ENCODE measurements around the gene RAPGEF4.
"Not testable (repeated sequence)": the region's sequence is repeated elsewhere in the genome, so short reads cannot be mapped to it uniquely, and the experiment has no call there.

RAPGEF4 gene

GRCh38 chr2:173064151-173064805 is 328.6 kb downstream of the RAPGEF4 start:
- peak; percentile 80 for DNase-seq (ENCODE audit: low read depth)

GRCh38 chr2:173066887-173067676 is 331.4 kb downstream of the RAPGEF4 start:
- no peak for DNase-seq (ENCODE audit: low read depth)

GRCh38 chr2:173075056-173075780 is 339.6 kb downstream of the RAPGEF4 start:
- no peak for DNase-seq (ENCODE audit: low read depth)

GRCh38 chr2:173075781-173076580 is 340.3 kb downstream of the RAPGEF4 start, which contains the start of gene MAP3K20:
TSS of gene MAP3K20 (plus strand) at chr2:173075846. CDS start at chr2:173091032, 15,186 bp downstream.
- peak; percentile 80 for DNase-seq (ENCODE audit: low read depth)

GRCh38 chr2:173076581-173077345 is 341.1 kb downstream of the RAPGEF4 start:
- DNase-seq (ENCODE audit: low read depth) = peak; percentile 56

- peak; percentile 71 for DNase-seq (ENCODE audit: low read depth)
Measured at GRCh38 chr2:173077506-173078177, 342.0 kb downstream of the RAPGEF4 start.

GRCh38 chr2:173079141-173079540 is 343.5 kb downstream of the RAPGEF4 start:
- peak; percentile 52 for DNase-seq (ENCODE audit: low read depth)

GRCh38 chr2:173079973-173080860 is 344.6 kb downstream of the RAPGEF4 start:
- DNase-seq (ENCODE audit: low read depth) = peak; percentile 97

- DNase-seq (ENCODE audit: low read depth) = peak; percentile 45
Measured at GRCh38 chr2:173086518-173087213, 351.0 kb downstream of the RAPGEF4 start.

GRCh38 chr2:173087214-173087581 is 351.6 kb downstream of the RAPGEF4 start:
- DNase-seq (ENCODE audit: low read depth) = peak; percentile 28

GRCh38 chr2:173087793-173088496 is 352.3 kb downstream of the RAPGEF4 start:
- no peak for DNase-seq (ENCODE audit: low read depth)

GRCh38 chr2:173090276-173090877 is 354.7 kb downstream of the RAPGEF4 start:
- DNase-seq (ENCODE audit: low read depth) = peak; percentile 83

- no peak for DNase-seq (ENCODE audit: low read depth)
Measured at GRCh38 chr2:173090973-173091660, 355.5 kb downstream of the RAPGEF4 start.

GRCh38 chr2:173091910-173092309 is 356.3 kb downstream of the RAPGEF4 start:
- DNase-seq (ENCODE audit: low read depth) = no peak

- no peak for DNase-seq (ENCODE audit: low read depth)
Measured at GRCh38 chr2:173092844-173093402, 357.3 kb downstream of the RAPGEF4 start.

GRCh38 chr2:173093617-173094016 is 358.0 kb downstream of the RAPGEF4 start:
- DNase-seq (ENCODE audit: low read depth) = not testable (repeated sequence)

GRCh38 chr2:173094731-173095130 is 359.1 kb downstream of the RAPGEF4 start:
- DNase-seq (ENCODE audit: low read depth) = no peak

Measured in iris pigment epithelial cell (primary cell).